Stomach smooth muscle (tissue), 2 donors: Measurements from ENCODE around the gene TTC8.

Source experiments
- H3K27ac ChIP-seq: one replicate; pipeline ENCODE4 v1.7.0; 2013; ENCODE audit warnings: mild to moderate bottlenecking, low read length, inconsistent platforms
- H3K27me3 ChIP-seq, 2 donors: one replicate each; pipeline ENCODE4 v1.7.0; 2013; ENCODE audit warnings: low read length in 2 of 2; ENCODE audit not compliant: insufficient read depth in 2 of 2, control insufficient read depth in 1 of 2
- H3K36me3 ChIP-seq, 2 donors: one replicate each; pipeline ENCODE4 v1.7.0; 2013; ENCODE audit warnings: low read length in 2 of 2; ENCODE audit not compliant: control insufficient read depth in 2 of 2, insufficient read depth in 2 of 2
- H3K4me1 ChIP-seq: one replicate; pipeline ENCODE4 v1.7.0; 2013; ENCODE audit warnings: low read length; ENCODE audit not compliant: control insufficient read depth, insufficient read depth
- H3K4me3 ChIP-seq, 2 donors: one replicate each; pipeline ENCODE4 v1.7.0; 2013; ENCODE audit warnings: low read length in 2 of 2
- H3K9ac ChIP-seq, 2 donors: one replicate each; pipeline ENCODE4 v1.7.0; 2013; ENCODE audit warnings: low read length in 2 of 2, mild to moderate bottlenecking in 1 of 2
- H3K9me3 ChIP-seq, 2 donors: one replicate each; pipeline ENCODE4 v1.7.0; 2013; ENCODE audit warnings: low read length in 2 of 2; ENCODE audit not compliant: control insufficient read depth in 2 of 2
- donor health status: healthy.
- donor health status: Pancreatic carcinoma.

TTC8 gene

GRCh38 chr14:88825078-88825458 lies 617 bp downstream of the TTC8 start:
- Histone ChIP-seq H3K4me1 (no peaks in the 10 kb centered on the region), H3K27me3 (no peaks in the 10 kb centered on the region), H3K9me3 (no peaks in the 10 kb centered on the region), H3K9ac (peak overlapping the region; percentile 74 to 91), H3K4me3 (peak overlapping the region; percentile 90 to 98), H3K27ac (no peak overlapping the region), H3K36me3 (no peaks in the 10 kb centered on the region)

- Histone ChIP-seq H3K36me3 (no peaks in the 10 kb centered on the region), H3K9ac (peak overlapping the region in 1 of 2 donors; percentile 91), H3K27ac (no peak overlapping the region), H3K4me1 (no peaks in the 10 kb centered on the region), H3K4me3 (peak overlapping the region in 1 of 2 donors; percentile 98), H3K9me3 (no peaks in the 10 kb centered on the region), H3K27me3 (no peaks in the 10 kb centered on the region)
These were observed 1.1 kb downstream of the TTC8 start for GRCh38 chr14:88825503-88825902.

GRCh38 chr14:88829188-88829587 lies 4.7 kb downstream of the TTC8 start:
- Histone ChIP-seq H3K4me1 (peaks cover 1% of the 10 kb centered on the region), H3K27me3 (no peaks in the 10 kb centered on the region), H3K36me3 (no peaks in the 10 kb centered on the region), H3K9me3 (no peaks in the 10 kb centered on the region), H3K27ac (no peak overlapping the region), H3K9ac (no peak overlapping the region), H3K4me3 (no peak overlapping the region)

GRCh38 chr14:88829685-88830302 lies 5.3 kb downstream of the TTC8 start:
- no peak overlapping the region for H3K9ac ChIP-seq
- no peaks in the 10 kb centered on the region for H3K36me3 ChIP-seq
- H3K27ac ChIP-seq, result no peak overlapping the region
- no peaks in the 10 kb centered on the region for H3K27me3 ChIP-seq
- peaks cover 3% of the 10 kb centered on the region for H3K4me1 ChIP-seq
- no peak overlapping the region for H3K4me3 ChIP-seq
- no peaks in the 10 kb centered on the region for H3K9me3 ChIP-seq

GRCh38 chr14:88831284-88831683 lies 6.8 kb downstream of the TTC8 start:
- Histone ChIP-seq H3K27ac (no peak overlapping the region), H3K36me3 (no peaks in the 10 kb centered on the region), H3K4me1 (peaks cover 3% of the 10 kb centered on the region), H3K27me3 (no peaks in the 10 kb centered on the region), H3K9me3 (no peaks in the 10 kb centered on the region), H3K4me3 (no peak overlapping the region), H3K9ac (no peak overlapping the region)

GRCh38 chr14:88834883-88835431 lies 10.5 kb downstream of the TTC8 start:
- no peak overlapping the region for H3K4me3 ChIP-seq
- H3K4me1 ChIP-seq, result peaks cover 3% of the 10 kb centered on the region
- H3K9me3 ChIP-seq, result no peaks in the 10 kb centered on the region
- no peak overlapping the region for H3K9ac ChIP-seq
- H3K27ac ChIP-seq, result no peak overlapping the region
- H3K27me3 ChIP-seq, result no peaks in the 10 kb centered on the region
- no peaks in the 10 kb centered on the region for H3K36me3 ChIP-seq

- H3K27me3 ChIP-seq, result no peaks in the 10 kb centered on the region
- H3K36me3 ChIP-seq, result no peaks in the 10 kb centered on the region
- no peaks in the 10 kb centered on the region for H3K9me3 ChIP-seq
- H3K4me1 ChIP-seq, result peaks cover 3% of the 10 kb centered on the region
- H3K27ac ChIP-seq, result no peak overlapping the region
- no peak overlapping the region for H3K4me3 ChIP-seq
- no peak overlapping the region for H3K9ac ChIP-seq
These were observed 11.2 kb downstream of the TTC8 start for GRCh38 chr14:88835661-88836060.

GRCh38 chr14:88837495-88837894 lies 13.0 kb downstream of the TTC8 start:
- H3K4me1 ChIP-seq, result peaks cover 3% of the 10 kb centered on the region

GRCh38 chr14:88838015-88838414 lies 13.6 kb downstream of the TTC8 start:
- Histone ChIP-seq H3K9ac (no peak overlapping the region), H3K4me1 (peaks cover 3% of the 10 kb centered on the region), H3K36me3 (peaks cover 3 to 7% of the 10 kb centered on the region in 2 donors), H3K27me3 (no peaks in the 10 kb centered on the region), H3K4me3 (no peak overlapping the region), H3K27ac (no peak overlapping the region), H3K9me3 (no peaks in the 10 kb centered on the region)

More at GRCh38 chr14:88837495-88837894, 13.0 kb downstream of the TTC8 start:
- Histone ChIP-seq H3K4me3 (no peak overlapping the region), H3K36me3 (peaks cover 3 to 7% of the 10 kb centered on the region in 2 donors), H3K9ac (no peak overlapping the region), H3K27me3 (no peaks in the 10 kb centered on the region), H3K9me3 (no peaks in the 10 kb centered on the region), H3K27ac (no peak overlapping the region)

- H3K9me3 ChIP-seq, result no peaks in the 10 kb centered on the region
- H3K9ac ChIP-seq, result no peak overlapping the region
- no peaks in the 10 kb centered on the region for H3K27me3 ChIP-seq
- H3K4me1 ChIP-seq, result no peaks in the 10 kb centered on the region
- H3K36me3 ChIP-seq, result peaks cover 3 to 7% of the 10 kb centered on the region in 2 donors
- no peak overlapping the region for H3K4me3 ChIP-seq
- no peak overlapping the region for H3K27ac ChIP-seq
These were observed 16.5 kb downstream of the TTC8 start for GRCh38 chr14:88840926-88841325.

- no peak overlapping the region for H3K9ac ChIP-seq
- no peaks in the 10 kb centered on the region for H3K27me3 ChIP-seq
- no peaks in the 10 kb centered on the region for H3K4me1 ChIP-seq
- no peaks in the 10 kb centered on the region for H3K9me3 ChIP-seq
- peaks cover 3 to 7% of the 10 kb centered on the region in 2 donors for H3K36me3 ChIP-seq
- H3K4me3 ChIP-seq, result no peak overlapping the region
- no peak overlapping the region for H3K27ac ChIP-seq
These were observed 17.3 kb downstream of the TTC8 start for GRCh38 chr14:88841741-88842140.
